GM18507 (cell line): ENCODE data around the gene C4BPA.
A peak's percentile ranks its signal among the peaks of the same experiment; 100 is the strongest.

Source experiments
- DNase-seq: peaks from one replicate; pipeline ENCODE4 v3.0.0; 2011; ENCODE audit warnings: low read depth; ENCODE audit not compliant: insufficient read length; ENCODE audit errors: extremely low spot score
- FAIRE-seq: peaks from 2 replicates; lab custom pipeline; 2011; peaks lifted over from hg19 to GRCh38; lab: Jason Lieb, UNC

The C4BPA gene

GRCh38 chr1:207172885-207173284 is 68.9 kb downstream of the C4BPA start:
- FAIRE-seq (peak; percentile 26), DNase-seq (no peak)

- FAIRE-seq: no peak
- no peak for DNase-seq
These were observed 69.4 kb downstream of the C4BPA start for GRCh38 chr1:207173396-207173795.

- FAIRE-seq (no peak), DNase-seq (no peak)
These were observed 70.9 kb downstream of the C4BPA start for GRCh38 chr1:207174913-207175312.

- DNase-seq (no peak), FAIRE-seq (no peak)
These were observed 75.0 kb downstream of the C4BPA start for GRCh38 chr1:207179036-207179435.

- no peak for DNase-seq
- FAIRE-seq: no peak
These were observed 77.8 kb downstream of the C4BPA start for GRCh38 chr1:207181847-207182246.

GRCh38 chr1:207186503-207186902 is 82.5 kb downstream of the C4BPA start:
- DNase-seq: no peak
- no peak for FAIRE-seq

GRCh38 chr1:207188901-207189300 is 84.9 kb downstream of the C4BPA start:
- FAIRE-seq (no peak), DNase-seq (no peak)

- DNase-seq (no peak), FAIRE-seq (no peak)
These were observed 87.0 kb downstream of the C4BPA start for GRCh38 chr1:207191061-207191460.

GRCh38 chr1:207191776-207192175 is 87.7 kb downstream of the C4BPA start:
- no peak for FAIRE-seq
- no peak for DNase-seq

GRCh38 chr1:207194197-207194596 is 90.2 kb downstream of the C4BPA start:
- DNase-seq (no peak), FAIRE-seq (no peak)
